GM21737 (cell line): ENCODE results near the gene PVALEF.

Source experiments
- ATAC-seq: cut with Tn5 transposase; IDR thresholded peaks from one replicate; pipeline ENCODE4 v1.9.1; 2021; ENCODE audit warnings: mild to moderate bottlenecking, moderate library complexity; ENCODE audit not compliant: unreplicated experiment

The PVALEF gene

GRCh38 chr17:81194225-81194760 is 29.0 kb downstream of the PVALEF start:
- no peak for ATAC-seq

- no peak for ATAC-seq
Measured at GRCh38 chr17:81194941-81195901, 29.9 kb downstream of the PVALEF start.

- no peak for ATAC-seq
Measured at GRCh38 chr17:81195941-81196495, 30.7 kb downstream of the PVALEF start.

DNA sequence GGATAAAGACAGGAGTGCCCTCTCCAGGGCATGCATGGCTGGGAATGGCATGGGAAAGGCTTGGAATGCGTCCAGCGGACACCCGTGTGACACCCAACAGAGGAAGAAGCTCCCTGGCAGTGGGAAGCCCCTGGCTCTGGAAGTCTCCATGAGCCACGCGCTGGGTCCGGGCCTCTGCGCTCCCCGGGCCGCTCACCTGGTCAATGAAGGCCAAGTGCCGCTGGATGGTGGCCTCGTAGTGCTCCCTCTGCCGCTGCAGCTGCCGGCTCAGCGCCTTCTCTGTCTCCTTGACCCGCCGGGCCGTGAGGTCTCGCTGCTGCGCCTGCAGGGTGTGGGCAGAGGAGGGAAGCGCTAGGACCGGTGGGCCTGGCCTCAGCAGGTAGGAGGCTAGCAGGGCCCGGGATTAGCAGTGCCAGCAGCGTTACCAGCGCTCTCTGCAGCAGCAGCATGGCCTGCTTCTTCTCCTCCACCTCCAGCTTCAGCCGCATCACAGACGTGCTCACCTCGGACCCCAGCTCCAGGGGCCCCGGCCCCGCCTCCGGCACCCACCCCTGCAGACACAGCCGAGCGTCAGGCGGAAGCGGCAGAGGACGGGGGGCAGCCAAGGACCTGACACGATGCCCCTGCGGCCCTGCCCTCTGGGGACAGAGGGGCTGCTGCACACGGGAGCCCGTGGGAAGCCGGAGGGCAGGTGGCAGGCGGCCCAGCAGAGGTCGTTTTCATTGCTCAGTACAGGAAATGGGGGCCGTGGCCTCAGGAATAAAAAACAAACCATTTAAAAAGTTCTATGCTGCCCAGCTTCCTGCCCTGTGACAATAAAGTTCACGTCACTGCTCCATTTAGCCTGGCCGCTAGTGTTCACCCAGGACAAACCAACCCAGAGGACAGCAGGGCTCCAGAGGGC is 31.4 kb downstream of the PVALEF start:
- no peak for ATAC-seq

GRCh38 chr17:81197409-81197795 is 32.1 kb downstream of the PVALEF start:
- no peak for ATAC-seq

DNA sequence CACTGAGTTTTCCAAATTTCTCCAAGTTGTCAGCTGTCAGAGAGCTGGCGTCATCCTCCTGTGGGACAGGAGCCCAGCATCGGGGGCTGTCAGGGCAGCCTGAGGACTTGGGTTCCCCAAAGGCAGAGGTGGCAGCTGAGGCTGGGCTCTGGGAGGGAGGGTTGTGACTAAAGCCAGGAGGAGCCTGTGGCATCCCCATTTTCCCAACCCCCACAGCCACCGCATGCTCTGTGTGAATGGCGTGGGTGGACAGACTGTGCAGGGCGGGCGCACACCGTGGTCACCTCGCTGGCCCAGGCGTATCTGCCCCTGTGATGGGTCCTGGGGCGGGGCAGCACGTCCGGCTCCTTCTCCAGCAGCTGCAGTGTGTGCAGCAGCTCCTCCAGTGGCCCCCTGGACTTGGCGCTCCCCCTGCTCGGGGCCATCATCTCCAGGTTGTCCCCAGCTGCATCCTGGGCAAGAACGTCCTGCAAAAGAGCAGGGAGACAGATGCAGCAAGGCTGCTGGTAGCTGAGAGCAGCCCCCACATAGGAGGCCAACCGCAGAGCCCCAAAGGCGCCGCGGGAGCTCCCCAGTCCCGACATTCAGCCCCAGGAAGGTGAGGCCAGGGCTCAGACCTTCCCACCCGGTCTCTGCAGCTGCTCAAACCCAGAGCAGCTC is 32.7 kb downstream of the PVALEF start:
- no peak for ATAC-seq

DNA sequence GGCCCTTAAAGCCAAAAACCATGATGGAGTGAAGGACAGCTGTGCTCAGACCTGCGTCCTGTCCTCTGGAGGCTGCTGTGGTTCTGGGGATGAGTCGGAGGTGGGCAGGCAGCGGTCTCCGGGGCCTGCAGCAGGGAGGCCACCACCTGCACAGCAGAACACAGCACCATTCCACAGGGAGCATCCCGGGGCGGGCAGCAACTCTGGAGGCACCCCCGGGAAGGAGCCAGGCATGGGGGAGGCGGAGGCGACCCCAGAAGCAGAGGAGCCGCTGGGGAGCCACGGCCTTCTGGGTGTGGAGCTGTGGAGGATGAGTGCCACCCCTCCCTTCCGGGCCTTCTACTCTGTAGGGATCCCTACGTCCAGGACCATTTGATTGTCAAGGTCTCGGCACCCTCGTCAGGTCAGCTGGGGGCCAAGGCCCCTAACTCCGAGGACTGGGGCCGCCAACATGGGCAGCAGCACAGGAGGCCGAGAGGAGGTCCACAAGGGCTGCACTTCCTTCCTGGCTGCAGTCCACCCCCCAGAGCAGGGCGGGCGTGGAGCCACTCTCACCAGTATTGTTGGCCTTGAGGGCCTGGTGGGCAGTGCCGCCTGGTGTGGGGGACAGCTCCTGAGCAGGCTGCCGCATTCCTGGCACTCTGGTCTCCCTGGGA is 33.6 kb downstream of the PVALEF start:
- no peak for ATAC-seq

DNA sequence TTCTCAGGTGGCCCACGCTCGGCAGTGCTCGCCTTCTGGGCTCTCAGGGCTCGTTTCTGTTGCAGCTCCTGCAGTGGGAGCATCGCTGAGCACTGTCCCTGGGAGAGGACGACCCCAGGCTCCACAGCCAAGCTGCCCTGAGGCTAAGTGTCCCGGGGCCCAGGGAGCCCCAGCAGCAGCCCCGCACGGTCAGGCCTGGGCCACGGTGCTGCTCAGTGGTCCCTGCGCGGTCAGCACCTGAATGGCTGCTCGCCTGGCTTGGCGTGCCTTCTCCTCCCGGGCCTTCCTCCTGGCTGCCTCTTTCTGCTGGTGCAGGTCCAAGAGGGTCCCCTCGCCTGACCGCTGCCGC is 34.1 kb downstream of the PVALEF start:
- ATAC-seq: no peak

DNA sequence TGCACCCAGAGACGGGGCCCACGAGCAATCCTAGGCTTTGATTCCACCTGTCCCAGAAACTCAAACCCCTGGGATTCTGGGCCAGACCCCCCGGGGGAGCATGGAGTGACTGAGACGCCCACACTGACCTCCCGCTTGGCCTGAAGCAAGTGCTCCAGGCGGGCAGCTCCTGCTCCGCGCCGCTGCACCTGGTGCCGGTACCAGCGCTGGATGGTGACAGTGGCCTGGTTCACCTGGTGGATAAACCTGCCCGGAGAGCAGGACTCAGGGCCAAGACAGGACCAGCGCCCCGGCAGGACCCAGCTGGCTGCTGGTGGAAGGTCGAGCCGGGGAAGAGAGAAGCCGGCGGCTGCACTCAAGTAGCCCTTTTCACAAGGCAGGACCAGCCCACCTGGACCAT is 34.9 kb downstream of the PVALEF start:
- ATAC-seq: no peak

DNA sequence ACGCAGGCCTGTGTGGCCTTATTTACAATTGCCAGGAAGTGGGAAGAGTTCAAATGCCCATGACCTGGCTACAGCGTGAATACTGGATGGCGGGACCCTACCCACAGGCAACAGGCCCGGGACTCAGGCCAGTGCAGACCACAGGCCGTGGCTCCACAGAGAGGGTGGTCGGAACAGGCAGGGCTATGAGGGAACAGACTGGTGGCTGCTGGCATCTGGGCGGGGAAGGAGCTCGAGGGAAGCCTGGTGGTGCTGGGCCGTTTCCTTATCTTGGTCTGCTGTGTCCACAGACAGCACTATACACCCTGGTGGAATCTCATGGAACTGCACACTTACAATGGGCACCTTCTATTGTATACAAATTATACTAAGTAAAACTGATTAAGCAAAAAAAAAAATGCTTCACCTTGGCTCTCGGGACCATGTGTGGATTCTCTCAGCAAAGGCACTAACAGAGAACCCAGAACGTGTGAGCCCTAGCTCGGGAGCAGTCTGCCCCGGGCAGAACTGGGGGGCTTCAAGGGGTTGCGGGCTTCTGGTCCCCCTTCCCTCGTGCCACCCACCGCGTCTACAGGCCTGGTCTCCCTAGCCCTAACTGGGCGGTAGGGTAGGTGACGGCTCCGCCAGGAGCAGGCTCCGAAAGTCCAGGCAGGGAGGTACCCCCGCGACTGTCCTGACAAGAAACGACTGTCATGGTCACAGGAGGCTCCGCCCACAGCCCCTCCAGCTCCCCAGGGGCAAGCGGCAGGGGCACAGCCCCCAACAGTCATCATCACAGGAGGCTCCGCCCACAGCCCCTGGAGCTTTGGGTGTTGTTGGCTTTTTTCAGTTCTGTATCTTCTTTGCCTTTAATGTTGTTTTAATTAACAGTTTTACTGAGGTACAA is 35.6 kb downstream of the PVALEF start:
- no peak for ATAC-seq

DNA sequence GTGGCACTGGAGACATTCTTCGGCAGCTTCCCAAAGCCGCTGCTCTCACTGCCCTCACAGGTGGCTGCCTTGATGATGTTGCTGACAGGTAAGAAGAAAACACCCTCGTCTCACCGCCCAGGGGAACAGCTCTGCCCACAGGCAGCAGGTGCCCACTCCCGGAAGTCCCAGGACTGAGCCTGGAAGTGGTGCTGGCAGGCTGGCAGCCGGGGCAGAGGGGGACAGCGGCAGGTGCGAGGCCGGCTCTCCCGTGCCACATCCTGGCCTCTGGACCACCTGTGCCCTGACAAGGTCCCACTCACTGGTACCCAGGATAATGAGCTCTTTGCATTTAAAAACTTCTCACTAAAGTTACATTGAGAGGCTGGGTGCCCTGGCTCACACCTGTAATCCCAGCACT is 37.0 kb downstream of the PVALEF start:
- no peak for ATAC-seq

- no peak for ATAC-seq
Measured at GRCh38 chr17:81203136-81203535, 37.8 kb downstream of the PVALEF start.

GRCh38 chr17:81204578-81204977 is 39.3 kb downstream of the PVALEF start:
- ATAC-seq: no peak

DNA sequence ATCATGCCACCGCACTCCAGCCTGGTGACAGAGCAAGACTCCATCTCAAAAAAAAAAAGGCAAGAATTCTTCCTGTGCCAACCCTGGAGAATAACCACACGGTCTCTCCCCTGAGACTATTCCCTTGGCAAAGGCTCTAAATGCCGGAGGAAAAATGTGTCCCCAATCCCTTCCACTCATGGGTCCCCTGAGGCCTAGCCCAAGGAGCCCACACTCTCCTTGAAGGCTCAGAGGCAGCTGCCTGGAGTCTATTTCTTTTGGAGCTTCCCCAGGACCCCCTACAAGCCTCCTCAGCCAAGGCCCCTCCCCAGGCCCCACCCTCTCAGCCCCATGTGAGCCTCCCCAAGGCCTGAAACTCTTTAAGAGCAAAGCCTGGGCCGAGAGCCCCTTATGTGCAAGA is 40.9 kb downstream of the PVALEF start:
- no peak for ATAC-seq

GRCh38 chr17:81206657-81207056 is 41.4 kb downstream of the PVALEF start:
- no peak for ATAC-seq

DNA sequence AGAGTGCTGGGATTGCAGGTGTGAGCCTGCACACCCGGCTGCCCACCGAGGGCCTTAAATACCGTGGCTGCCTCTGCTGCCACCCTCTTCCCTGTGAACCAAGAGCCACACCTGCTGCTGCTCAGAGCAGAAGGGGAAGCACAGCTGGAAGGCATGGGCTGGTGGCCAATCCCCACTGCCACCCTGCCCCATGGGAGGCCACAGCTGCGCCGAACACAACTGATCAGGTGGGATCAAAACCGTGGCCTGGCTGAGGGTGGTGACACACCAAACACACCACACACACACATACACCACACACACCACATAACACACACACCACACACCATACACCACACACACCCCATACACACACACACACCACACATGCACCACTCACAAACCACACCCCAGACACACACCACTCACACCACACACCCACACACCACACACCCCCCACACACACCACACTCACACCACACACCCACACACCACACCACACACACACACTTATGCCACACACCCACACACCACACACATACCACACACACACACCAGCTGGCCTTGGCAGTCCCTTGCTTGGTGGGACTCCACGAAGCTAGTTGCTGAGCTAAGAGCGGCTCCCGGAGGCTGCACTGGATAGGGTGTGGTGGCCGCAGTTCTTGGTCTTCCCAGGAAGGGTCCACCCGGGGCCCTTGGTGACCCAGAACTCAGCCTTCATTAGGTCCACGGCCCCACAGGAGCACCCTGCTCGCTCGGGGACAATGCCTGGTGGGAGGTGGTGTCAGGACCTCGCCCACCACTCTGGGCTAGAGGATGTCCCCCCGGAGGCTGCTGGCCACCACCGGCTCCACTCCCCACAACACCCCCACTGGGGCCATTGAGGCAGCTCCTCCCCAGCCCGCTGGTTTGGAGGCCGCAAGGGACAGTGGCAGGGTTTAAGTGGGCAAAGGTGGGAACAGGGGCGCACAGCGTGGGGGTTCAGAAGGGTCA is 42.6 kb downstream of the PVALEF start:
- no peak for ATAC-seq

DNA sequence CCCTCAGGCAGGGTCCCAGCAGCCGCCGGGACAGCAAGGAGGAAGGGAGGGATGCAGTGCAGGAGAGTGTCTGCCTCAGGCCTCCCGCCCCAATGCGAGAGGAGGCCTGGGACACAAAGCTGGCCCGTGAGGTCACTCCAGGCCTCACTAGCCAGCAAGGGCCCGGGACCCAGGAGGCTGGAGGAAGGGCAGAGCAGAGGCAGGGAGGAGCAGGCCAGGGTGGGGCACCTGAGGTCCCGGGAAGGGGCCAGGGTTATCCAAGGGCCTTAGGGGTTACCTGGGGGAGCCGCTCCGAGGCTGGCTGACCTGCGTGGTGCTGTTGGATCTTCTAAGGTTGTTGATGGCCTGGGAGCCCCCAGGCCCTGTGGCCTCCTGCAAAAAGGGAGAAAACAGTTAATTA is 43.3 kb downstream of the PVALEF start:
- ATAC-seq: no peak

- no peak for ATAC-seq
Measured at GRCh38 chr17:81209141-81209540, 43.8 kb downstream of the PVALEF start.
